HepG2 (cell line): ENCODE results near the gene SYT8. TPM values are rescaled to one million over a fixed set of nuclear protein-coding genes. Genes with fewer than 3 reads are reported as not detected.
A peak's percentile ranks its signal among the peaks of the same experiment; 100 is the strongest.

Experiments used
- ATAC-seq: fragments of 200-7000 bp; cut with Tn5 transposase; 3 replicates; pipeline ENCODE4 v1.9.1; 2020; ENCODE audit warnings: mild to moderate bottlenecking, moderate library complexity
- BruUV-seq: library from RNA; stranded (reverse); fragments of 400-500 nt; replicated peaks from 2 replicates; lab custom pipeline; 2021; lab: Mats Ljungman, UMichigan
- CTCF ChIA-PET: fragments of 300-600 bp; formaldehyde crosslinking; extraction: SDS; loops from one replicate; lab custom pipeline; 2021; ENCODE audit warnings: low total read pairs, inconsistent platforms, low intra/inter-chr PET ratio; lab: Yijun Ruan, JAX
- POLR2A ChIA-PET: fragments of 350-600 bp; sonication (Branson Sonifier 250); formaldehyde crosslinking; loops from one replicate; lab custom pipeline; 2020; ENCODE audit warnings: antibody characterized with exemption, inconsistent platforms; lab: Yijun Ruan, JAX
- DNase-seq: peaks from one replicate; pipeline ENCODE4 v3.0.0-alpha.2; 2015; ENCODE audit warnings: low spot score
- FAIRE-seq: peaks from 3 replicates; lab custom pipeline; 2011; peaks lifted over from hg19 to GRCh38; lab: Jason Lieb, UNC
- H2AFZ ChIP-seq: one replicate; pipeline ENCODE4 v1.6.1; 2011; ENCODE audit warnings: low read length, inconsistent platforms
- H3K27ac ChIP-seq: fragments of 300-600 bp; 3 replicates; pipeline ENCODE4 v1.8.0; 2011; ENCODE audit warnings: mixed run types, mild to moderate bottlenecking, mixed read lengths, low read length, inconsistent platforms; ENCODE audit not compliant: insufficient read depth; ENCODE audit errors: extremely low read length
- H3K27me3 ChIP-seq, 2 experiments: fragments of 200-600 bp in 1 of 2; 2 replicates in 1 of 2; 3 replicates in 1 of 2; pipeline versions ENCODE4 v1.6.0 to v1.8.0; 2011; ENCODE audit warnings: low read length in 2 of 2, mild to moderate bottlenecking in 2 of 2, moderate library complexity in 2 of 2, inconsistent platforms in 1 of 2; ENCODE audit not compliant: insufficient read depth in 2 of 2, control insufficient read depth in 1 of 2
- H3K36me3 ChIP-seq, 2 experiments: fragments of 200-600 bp in 1 of 2; replicated peaks in 1 of 2; 2 replicates in 1 of 2; 3 replicates in 1 of 2; pipeline versions ENCODE4 v1.5.1 to v1.8.0; 2011; ENCODE audit warnings: low read length in 2 of 2, inconsistent platforms in 1 of 2; ENCODE audit not compliant: insufficient read depth in 2 of 2, control insufficient read depth in 1 of 2
- H3K4me1 ChIP-seq: 2 replicates; pipeline ENCODE4 v1.5.1; 2012; ENCODE audit warnings: low read length, inconsistent platforms; ENCODE audit not compliant: insufficient read depth
- H3K4me2 ChIP-seq: 2 replicates; pipeline ENCODE4 v1.6.0; 2011; ENCODE audit warnings: low read depth, low read length, inconsistent platforms
- H3K4me3 ChIP-seq, 3 experiments: fragments of 200-600 bp in 1 of 3; sonication (generic), shearing (Covaris generic) in 1 of 3; replicated peaks in 1 of 3; 2 replicates each; pipeline ENCODE4 v1.5.1; 2011 to 2016; ENCODE audit warnings: low read length in 3 of 3, inconsistent platforms in 2 of 3, low read depth in 2 of 3, mild to moderate bottlenecking in 2 of 3, control low read depth in 1 of 3, mixed read lengths in 1 of 3; ENCODE audit not compliant: insufficient read depth in 1 of 3
- H3K79me2 ChIP-seq: one replicate; pipeline ENCODE4 v1.6.1; 2011; ENCODE audit warnings: low read length, inconsistent platforms; ENCODE audit not compliant: insufficient read depth
- H3K9ac ChIP-seq: 2 replicates; pipeline ENCODE4 v1.6.0; 2011; ENCODE audit warnings: mild to moderate bottlenecking, low read depth, low read length, inconsistent platforms; ENCODE audit not compliant: insufficient read depth
- H3K9me3 ChIP-seq: 2 replicates; pipeline ENCODE4 v1.5.1; 2012; ENCODE audit warnings: mild to moderate bottlenecking, low read length
- H4K20me1 ChIP-seq: 2 replicates; pipeline ENCODE4 v1.6.0; 2011; ENCODE audit warnings: inconsistent platforms, mild to moderate bottlenecking, low read length, moderate library complexity; ENCODE audit not compliant: insufficient read depth
- EZH2 ChIP-seq: conservative IDR thresholded peaks from 2 replicates; pipeline ENCODE4 v1.6.1; 2012; ENCODE audit warnings: mild to moderate bottlenecking, low read depth, low read length, moderate library complexity
- NFRKB ChIP-seq: fragments of 450-650 bp; IDR thresholded peaks from 2 replicates; pipeline ENCODE4 v1.6.1; 2017
- RAD51 ChIP-seq: fragments of 450-650 bp; IDR thresholded peaks from 2 replicates; pipeline ENCODE4 v1.6.1; 2016; ENCODE audit warnings: borderline replicate concordance
- ZKSCAN5 ChIP-seq: sonication (generic); formaldehyde crosslinking; IDR thresholded peaks from 2 replicates; pipeline ENCODE4 v1.5.1; 2020; ENCODE audit warnings: mild to moderate bottlenecking, missing genetic modification reagents
- ZNF20 ChIP-seq: sonication (generic); formaldehyde crosslinking; IDR thresholded peaks from 2 replicates; pipeline ENCODE4 v1.4.0; 2020; ENCODE audit warnings: mild to moderate bottlenecking, moderate library complexity, missing genetic modification reagents
- ZNF33A ChIP-seq: sonication (generic); formaldehyde crosslinking; IDR thresholded peaks from 2 replicates; pipeline ENCODE4 v1.5.1; 2020; ENCODE audit warnings: missing genetic modification reagents, mild to moderate bottlenecking, moderate library complexity, borderline replicate concordance
- ZNF737 ChIP-seq: sonication (generic); formaldehyde crosslinking; IDR thresholded peaks from 2 replicates; pipeline ENCODE4 v1.5.0; 2020; ENCODE audit warnings: missing genetic modification reagents, mild to moderate bottlenecking, borderline replicate concordance
- ZSCAN20 ChIP-seq: sonication (generic); formaldehyde crosslinking; IDR thresholded peaks from 2 replicates; pipeline ENCODE4 v1.4.0; 2020; ENCODE audit warnings: missing genetic modification reagents, mild to moderate bottlenecking, borderline replicate concordance
- WGBS: methylation state at CpG from one replicate; pipeline ENCODE4 v1.1.6; 2017; ENCODE audit warnings: low lambda C conversion rate; 5-methylcytosine and 5-hydroxymethylcytosine counted together
- in situ Hi-C: cut with HindIII; loops from 2 replicates; pipeline ENCODE4 v1.10.0; 2017; ENCODE audit warnings: low pct_unique_long_range_greater_than_20kb; ENCODE audit not compliant: extremely low pct_ligation_motif_present
- intact Hi-C: fragments of 100-400 bp; cut with micrococcal nuclease; formaldehyde crosslinking; loops from one replicate; pipeline ENCODE4 v1.10.0; 2022; ENCODE audit not compliant: unreplicated experiment
- polyA plus RNA-seq, 8 experiments: library from polyadenylated mRNA; depleted of rRNA in 3 of 8; stranded (reverse) in 7 of 8; unstranded in 1 of 8; fragments of >200 nt; fragmentation: Illumina TruSeq in 4 of 8; extraction: Trizol in 4 of 8; gene quantifications; 2 replicates each; pipeline versions ENCODE4 v1.2.1 to v1.2.3, GENCODE V29; 2011 to 2016; ENCODE audit warnings: low read depth in 4 of 8, missing spikeins in 1 of 8, mixed read lengths in 1 of 8; ENCODE audit not compliant: insufficient read depth in 1 of 8
- total RNA-seq, 5 experiments: library from RNA; depleted of rRNA; stranded (reverse); fragments of >200 nt; fragmentation: Illumina TruSeq; extraction: Trizol; gene quantifications; 2 replicates each; pipeline ENCODE4 v1.2.3, GENCODE V29; 2016; ENCODE audit warnings: low read depth in 1 of 5
- TF ChIP-seq, protein P1 (sequence below): sonication (generic); formaldehyde crosslinking; IDR thresholded peaks from 2 replicates; pipeline ENCODE4 v1.4.0; 2020; ENCODE audit warnings: missing genetic modification reagents
- TF ChIP-seq, protein P2 (sequence below), 2 experiments: sonication (generic) in 1 of 2; formaldehyde crosslinking in 1 of 2; IDR thresholded peaks; 2 replicates each; pipeline versions ENCODE4 v1.4.0 to v1.6.1; 2016 to 2020; ENCODE audit warnings: borderline replicate concordance in 1 of 2, low read depth in 1 of 2, mild to moderate bottlenecking in 1 of 2, missing genetic modification reagents in 1 of 2

The SYT8 gene
- total and polyA plus RNA-seq, 2 of the 13 experiments (the other 11 are each of a cell fraction or from before 2014, with no cell fraction given) = 0.60 to 2.3 TPM

DNA sequence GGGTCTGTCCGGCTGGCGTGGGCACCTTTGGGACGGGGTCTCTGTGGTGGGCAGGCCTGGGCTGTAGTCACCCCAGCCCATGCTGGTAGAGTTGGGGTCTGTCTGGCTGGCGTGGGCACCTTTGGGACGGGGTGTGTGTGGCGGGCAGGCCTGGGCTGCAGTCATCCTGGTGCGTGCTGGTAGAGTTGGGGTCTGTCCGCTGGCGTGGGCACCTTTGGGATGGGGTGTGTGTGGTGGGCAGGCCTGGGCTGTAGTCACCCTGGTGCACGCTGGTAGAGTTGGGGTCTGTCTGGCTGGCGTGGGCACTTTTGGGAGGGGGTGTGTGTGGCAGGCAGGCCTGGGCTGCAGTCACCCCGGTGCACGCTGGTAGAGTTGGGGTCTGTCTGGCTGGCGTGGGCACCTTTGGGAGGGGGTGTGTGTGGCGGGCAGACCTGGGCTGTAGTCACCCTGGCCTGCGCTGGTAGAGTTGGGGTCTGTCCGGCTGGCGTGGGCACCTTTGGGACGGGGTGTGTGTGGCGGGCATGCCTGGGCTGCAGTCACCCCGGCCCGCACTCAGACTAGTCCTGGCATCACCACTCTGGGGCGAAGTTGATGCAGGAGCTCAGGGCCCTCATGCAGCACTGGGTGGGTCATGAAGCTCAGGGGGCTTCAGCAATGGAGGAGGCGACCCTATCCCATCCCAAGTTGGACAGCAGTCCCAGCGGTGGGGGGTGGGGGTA, 37.6 kb downstream of the SYT8 start:
- Histone ChIP-seq H3K9ac (no peak overlapping the region), H3K9me3 (no peaks in the 10 kb centered on the region), H3K4me3 (no peak overlapping the region), H3K4me1 (peaks cover 12% of the 10 kb centered on the region), H3K79me2 (no peaks in the 10 kb centered on the region), H4K20me1 (no peaks in the 10 kb centered on the region), H3K27ac (no peak overlapping the region), H3K27me3 (peaks cover 18 to 60% of the 10 kb centered on the region in 2 experiments), H3K36me3 (no peaks in the 10 kb centered on the region), H3K4me2 (no peak overlapping the region), H2AFZ (no peak overlapping the region)
- no peak for ATAC-seq
- TF ChIP-seq EZH2 (peak; percentile 81), RAD51 (no peak), NFRKB (no peak), ZKSCAN5 (CRISPR knock-in tag) (no peak)
- intact Hi-C loops (no loop called here), in situ Hi-C loops (no loop called here)
- WGBS = 25% methylated on average over 10 of the region's 25 CpGs
- POLR2A ChIA-PET = no interaction called here
- no TSS peak for BruUV-seq
- CTCF ChIA-PET = no interaction called here
- FAIRE-seq = no peak
- no peak for DNase-seq

DNA sequence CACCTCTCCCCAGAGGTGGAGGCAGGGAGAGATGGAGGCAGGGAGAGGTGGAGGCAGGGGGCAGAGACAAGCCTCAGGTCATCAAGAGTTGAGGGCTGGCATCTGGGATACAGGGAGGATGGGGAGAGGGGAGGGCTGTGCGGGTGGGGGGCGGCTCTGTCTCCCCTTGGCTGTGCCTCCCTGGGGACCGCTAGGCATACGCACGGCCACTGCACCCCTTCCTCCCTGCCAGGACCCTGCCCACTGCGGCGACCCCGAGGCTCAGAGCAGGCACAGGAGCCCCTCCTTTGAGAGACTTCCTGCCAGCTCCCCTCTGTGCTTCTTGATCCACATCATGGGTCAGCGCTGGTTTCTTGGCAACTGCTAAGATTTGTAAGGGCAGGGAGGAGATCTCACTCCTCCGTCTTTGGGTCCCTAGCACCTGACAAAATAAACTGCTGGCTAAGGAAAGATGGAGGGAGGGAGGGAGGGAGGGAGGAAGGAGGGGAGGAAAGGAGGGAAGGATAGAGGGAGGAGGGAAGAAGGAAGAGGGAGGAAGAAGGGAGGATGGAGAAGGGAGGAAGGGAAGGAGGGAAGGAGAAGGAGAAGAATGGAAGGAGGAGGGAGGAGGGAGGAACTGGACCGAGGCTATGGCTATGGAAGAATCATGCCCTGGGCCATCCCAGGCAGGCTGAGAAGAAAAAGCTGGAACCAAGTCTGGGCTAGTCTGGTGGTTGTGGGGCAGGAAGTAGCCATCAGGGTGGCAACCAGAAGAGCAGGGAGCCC, 38.4 kb downstream of the SYT8 start:
- ChIA-PET POLR2A (no interaction called here), CTCF (no interaction called here)
- no peaks in the 10 kb centered on the region for H3K79me2 ChIP-seq
- no peaks in the 10 kb centered on the region for H3K36me3 ChIP-seq
- H3K4me2 ChIP-seq = no peak overlapping the region
- H3K9me3 ChIP-seq = no peaks in the 10 kb centered on the region
- in situ Hi-C loops = no loop called here
- intact Hi-C loops = no loop called here
- no peak for DNase-seq
- no peak overlapping the region for H3K27ac ChIP-seq
- no peaks in the 10 kb centered on the region for H4K20me1 ChIP-seq
- H3K4me1 ChIP-seq = peaks cover 16% of the 10 kb centered on the region
- H2AFZ ChIP-seq = no peak overlapping the region
- FAIRE-seq = no peak
- no peak overlapping the region for H3K9ac ChIP-seq
- H3K4me3 ChIP-seq = no peak overlapping the region
- WGBS = 15% methylated on average over 3 of the region's 11 CpGs
- H3K27me3 ChIP-seq = peaks cover 21 to 57% of the 10 kb centered on the region in 2 experiments
- BruUV-seq = no TSS peak
- no peak for ATAC-seq
- TF ChIP-seq, protein P1, sequence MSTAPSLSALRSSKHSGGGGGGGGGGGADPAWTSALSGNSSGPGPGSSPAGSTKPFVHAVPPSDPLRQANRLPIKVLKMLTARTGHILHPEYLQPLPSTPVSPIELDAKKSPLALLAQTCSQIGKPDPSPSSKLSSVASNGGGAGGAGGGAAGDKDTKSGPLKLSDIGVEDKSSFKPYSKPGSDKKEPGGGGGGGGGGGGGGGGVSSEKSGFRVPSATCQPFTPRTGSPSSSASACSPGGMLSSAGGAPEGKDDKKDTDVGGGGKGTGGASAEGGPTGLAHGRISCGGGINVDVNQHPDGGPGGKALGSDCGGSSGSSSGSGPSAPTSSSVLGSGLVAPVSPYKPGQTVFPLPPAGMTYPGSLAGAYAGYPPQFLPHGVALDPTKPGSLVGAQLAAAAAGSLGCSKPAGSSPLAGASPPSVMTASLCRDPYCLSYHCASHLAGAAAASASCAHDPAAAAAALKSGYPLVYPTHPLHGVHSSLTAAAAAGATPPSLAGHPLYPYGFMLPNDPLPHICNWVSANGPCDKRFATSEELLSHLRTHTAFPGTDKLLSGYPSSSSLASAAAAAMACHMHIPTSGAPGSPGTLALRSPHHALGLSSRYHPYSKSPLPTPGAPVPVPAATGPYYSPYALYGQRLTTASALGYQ (CRISPR knock-in tag) = no peak
- TF ChIP-seq ZNF737 (no peak), ZNF20 (CRISPR knock-in tag) (no peak), ZSCAN20 (CRISPR knock-in tag) (no peak), ZNF33A (CRISPR knock-in tag) (no peak)
- TF ChIP-seq, protein P2, sequence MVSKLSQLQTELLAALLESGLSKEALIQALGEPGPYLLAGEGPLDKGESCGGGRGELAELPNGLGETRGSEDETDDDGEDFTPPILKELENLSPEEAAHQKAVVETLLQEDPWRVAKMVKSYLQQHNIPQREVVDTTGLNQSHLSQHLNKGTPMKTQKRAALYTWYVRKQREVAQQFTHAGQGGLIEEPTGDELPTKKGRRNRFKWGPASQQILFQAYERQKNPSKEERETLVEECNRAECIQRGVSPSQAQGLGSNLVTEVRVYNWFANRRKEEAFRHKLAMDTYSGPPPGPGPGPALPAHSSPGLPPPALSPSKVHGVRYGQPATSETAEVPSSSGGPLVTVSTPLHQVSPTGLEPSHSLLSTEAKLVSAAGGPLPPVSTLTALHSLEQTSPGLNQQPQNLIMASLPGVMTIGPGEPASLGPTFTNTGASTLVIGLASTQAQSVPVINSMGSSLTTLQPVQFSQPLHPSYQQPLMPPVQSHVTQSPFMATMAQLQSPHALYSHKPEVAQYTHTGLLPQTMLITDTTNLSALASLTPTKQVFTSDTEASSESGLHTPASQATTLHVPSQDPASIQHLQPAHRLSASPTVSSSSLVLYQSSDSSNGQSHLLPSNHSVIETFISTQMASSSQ (IDR thresholded peaks at IDR 0.05; ENCODE audit: low read depth) = no peak
- TF ChIP-seq, protein P2 (CRISPR knock-in tag; IDR thresholded peaks at IDR 0.05; ENCODE audit: borderline replicate concordance) = no peak
